BE2C (cell line): ENCODE measurements around the gene LMBRD2.

ENCODE experiments used
- DNase-seq: peaks from one replicate; pipeline ENCODE4 v3.0.0-alpha.2; 2020
- H3K27me3 ChIP-seq: fragments of 250-450 bp; sonication (Bioruptor Pico); 2 replicates; pipeline ENCODE4 v1.5.1; 2020; ENCODE audit warnings: mild to moderate bottlenecking
- H3K36me3 ChIP-seq: fragments of 250-450 bp; sonication (Bioruptor Pico); 2 replicates; pipeline ENCODE4 v1.5.1; 2020; ENCODE audit warnings: mild to moderate bottlenecking
- H3K4me1 ChIP-seq: fragments of 250-450 bp; sonication (Bioruptor Pico); 2 replicates; pipeline ENCODE4 v1.5.1; 2020
- H3K4me3 ChIP-seq: 2 replicates; pipeline ENCODE4 v1.5.1; 2011; ENCODE audit warnings: low read depth, low read length
- H3K9me3 ChIP-seq: fragments of 250-450 bp; sonication (Bioruptor Pico); 2 replicates; pipeline ENCODE4 v1.5.1; 2020
- TF ChIP-seq, protein P1 (sequence below): IDR thresholded peaks from 2 replicates; pipeline ENCODE4 v1.5.1; 2012; ENCODE audit warnings: mild to moderate bottlenecking, low read depth, low read length

Gene LMBRD2

DNA sequence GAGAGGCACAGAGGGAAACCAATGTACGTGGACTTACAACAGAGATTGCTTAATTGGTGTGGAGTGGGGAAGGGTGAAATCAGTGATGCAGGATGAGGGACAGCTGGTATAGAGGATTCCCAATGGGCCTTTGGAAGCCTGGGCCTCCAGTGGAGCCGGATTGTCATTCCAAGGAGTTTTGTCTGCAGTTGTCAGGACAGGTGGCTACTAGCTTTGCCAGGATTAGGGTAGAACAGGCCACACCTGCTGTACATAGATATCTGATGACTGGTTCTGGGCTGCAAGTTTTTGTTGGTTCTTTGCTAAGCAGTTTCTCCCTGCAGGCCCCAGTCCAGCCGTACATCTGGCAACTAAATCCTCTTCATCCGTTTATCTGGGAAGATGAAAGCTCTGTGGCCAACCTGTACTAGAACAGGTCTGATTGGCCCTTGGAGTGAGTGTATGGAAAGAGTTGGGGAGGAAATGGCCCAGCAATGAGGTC lies 4.5 kb upstream of the LMBRD2 start:
- TF ChIP-seq, protein P1, sequence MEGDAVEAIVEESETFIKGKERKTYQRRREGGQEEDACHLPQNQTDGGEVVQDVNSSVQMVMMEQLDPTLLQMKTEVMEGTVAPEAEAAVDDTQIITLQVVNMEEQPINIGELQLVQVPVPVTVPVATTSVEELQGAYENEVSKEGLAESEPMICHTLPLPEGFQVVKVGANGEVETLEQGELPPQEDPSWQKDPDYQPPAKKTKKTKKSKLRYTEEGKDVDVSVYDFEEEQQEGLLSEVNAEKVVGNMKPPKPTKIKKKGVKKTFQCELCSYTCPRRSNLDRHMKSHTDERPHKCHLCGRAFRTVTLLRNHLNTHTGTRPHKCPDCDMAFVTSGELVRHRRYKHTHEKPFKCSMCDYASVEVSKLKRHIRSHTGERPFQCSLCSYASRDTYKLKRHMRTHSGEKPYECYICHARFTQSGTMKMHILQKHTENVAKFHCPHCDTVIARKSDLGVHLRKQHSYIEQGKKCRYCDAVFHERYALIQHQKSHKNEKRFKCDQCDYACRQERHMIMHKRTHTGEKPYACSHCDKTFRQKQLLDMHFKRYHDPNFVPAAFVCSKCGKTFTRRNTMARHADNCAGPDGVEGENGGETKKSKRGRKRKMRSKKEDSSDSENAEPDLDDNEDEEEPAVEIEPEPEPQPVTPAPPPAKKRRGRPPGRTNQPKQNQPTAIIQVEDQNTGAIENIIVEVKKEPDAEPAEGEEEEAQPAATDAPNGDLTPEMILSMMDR, result no peak
- Histone ChIP-seq H3K9me3 (no peaks in the 10 kb centered on the region), H3K4me1 (peaks cover 38% of the 10 kb centered on the region), H3K4me3 (peak overlapping the region; percentile 96), H3K36me3 (peaks cover 70% of the 10 kb centered on the region), H3K27me3 (no peaks in the 10 kb centered on the region)
- DNase-seq, result peak; percentile 57

DNA sequence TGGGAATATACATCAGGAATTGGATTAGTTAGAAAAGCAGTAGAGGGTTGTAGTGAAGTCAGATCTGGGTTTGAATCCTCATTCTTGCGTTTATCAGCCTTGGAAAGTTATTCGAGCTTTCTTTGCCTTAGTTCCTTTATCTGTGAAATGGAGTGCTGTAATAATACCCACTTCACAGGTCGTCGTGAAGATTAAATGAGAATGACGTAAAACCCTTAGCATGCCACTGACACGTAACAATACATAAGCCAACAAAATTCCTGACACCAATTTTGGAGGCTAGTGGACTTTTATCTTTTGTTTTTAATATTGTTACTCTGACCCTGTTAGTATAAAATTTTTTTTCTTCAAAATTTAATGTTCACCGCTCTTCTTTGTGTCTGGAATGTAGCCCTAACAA lies 3.6 kb upstream of the LMBRD2 start:
- no peak for DNase-seq
- Histone ChIP-seq H3K9me3 (no peaks in the 10 kb centered on the region), H3K27me3 (no peaks in the 10 kb centered on the region), H3K36me3 (peaks cover 63% of the 10 kb centered on the region), H3K4me1 (peaks cover 32% of the 10 kb centered on the region), H3K4me3 (peak overlapping the region; percentile 96)
- TF ChIP-seq, protein P1, result no peak

DNA sequence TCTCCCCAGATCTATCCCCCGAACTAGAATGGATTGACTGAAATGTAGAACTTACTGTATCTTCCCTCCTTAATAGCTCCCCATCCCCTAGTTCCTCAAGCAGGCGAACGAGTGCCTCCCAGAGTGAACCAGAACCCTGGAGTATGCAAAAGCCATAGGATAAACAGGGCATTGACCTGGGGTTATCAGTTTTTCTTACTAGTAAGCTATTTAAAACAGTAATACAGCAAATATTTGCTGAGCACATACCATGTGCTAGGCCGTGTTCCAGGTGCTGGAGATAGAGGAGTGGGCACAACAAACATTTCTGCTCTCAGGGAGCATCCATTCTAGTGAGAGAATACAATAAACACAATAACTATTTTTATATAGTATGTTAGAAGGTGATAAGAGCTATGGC lies 2.0 kb upstream of the LMBRD2 start:
- H3K36me3 ChIP-seq, result peaks cover 48% of the 10 kb centered on the region
- peak overlapping the region; percentile 96 for H3K4me3 ChIP-seq
- TF ChIP-seq, protein P1, result no peak
- no peaks in the 10 kb centered on the region for H3K9me3 ChIP-seq
- H3K27me3 ChIP-seq, result no peaks in the 10 kb centered on the region
- peaks cover 17% of the 10 kb centered on the region for H3K4me1 ChIP-seq
- DNase-seq, result no peak

DNA sequence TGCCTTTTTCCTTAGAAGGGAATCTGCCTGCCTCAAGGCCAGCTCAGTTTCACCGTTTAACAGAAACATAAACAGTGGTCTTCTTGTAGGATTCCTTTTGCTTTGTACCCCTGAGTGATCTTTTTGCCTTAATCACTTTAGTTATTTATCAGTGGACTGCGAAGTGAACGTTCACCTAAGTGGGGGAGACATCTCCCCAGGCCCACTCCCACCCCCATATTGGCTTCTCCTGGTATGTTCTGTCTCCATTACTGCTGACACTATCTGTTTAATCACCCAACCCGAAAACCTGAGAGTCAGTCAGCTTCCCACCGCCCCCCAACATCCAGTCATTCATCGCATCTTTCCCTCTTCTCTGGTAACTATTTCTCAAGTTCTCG lies 1.6 kb upstream of the LMBRD2 start:
- H3K9me3 ChIP-seq, result no peaks in the 10 kb centered on the region
- peaks cover 16% of the 10 kb centered on the region for H3K4me1 ChIP-seq
- no peak for DNase-seq
- H3K36me3 ChIP-seq, result peaks cover 47% of the 10 kb centered on the region
- TF ChIP-seq, protein P1, result no peak
- H3K27me3 ChIP-seq, result no peaks in the 10 kb centered on the region
- H3K4me3 ChIP-seq, result peak overlapping the region; percentile 96

DNA sequence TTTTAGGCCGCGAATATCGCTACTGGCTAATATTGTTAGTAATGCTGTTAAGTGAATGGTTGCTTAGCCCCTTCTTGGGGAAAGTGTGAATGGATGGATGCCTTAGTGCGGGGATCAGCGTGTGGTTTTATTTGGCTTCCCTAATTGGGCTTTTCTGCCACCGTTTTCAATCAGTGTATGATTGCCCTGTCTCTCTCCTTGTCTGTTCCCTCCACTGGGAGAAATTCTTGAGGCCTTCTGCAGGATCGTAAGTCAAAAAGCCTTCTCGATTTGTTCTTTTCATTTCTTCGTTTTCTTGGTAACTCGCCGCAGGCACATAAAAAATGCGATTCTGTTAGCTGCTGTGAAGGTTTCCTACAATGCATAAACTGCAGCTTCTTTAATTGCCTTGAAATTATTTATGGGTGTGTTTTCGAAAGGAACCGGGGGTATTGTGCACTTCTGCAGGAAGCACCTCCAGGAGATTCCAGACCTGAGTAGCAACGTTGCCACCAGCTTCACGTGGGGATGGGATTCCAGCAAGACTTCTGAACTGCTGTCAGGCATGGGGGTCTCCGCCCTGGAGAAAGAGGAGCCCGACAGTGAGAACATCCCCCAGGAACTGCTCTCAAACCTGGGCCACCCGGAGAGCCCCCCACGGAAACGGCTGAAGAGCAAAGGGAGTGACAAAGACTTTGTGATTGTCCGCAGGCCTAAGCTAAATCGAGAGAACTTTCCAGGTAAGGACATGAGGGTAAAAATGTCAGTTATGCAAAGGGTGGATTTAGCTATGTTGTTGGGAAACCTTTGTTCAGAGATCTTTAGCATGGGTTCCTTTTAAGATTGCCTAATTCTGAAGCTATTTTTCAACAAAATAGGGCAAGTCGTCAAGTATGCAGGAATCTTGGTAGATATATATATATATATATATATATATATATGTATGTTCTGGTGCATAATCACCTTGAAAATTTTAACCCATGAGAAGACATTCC lies 924 bp upstream of the LMBRD2 start:
- peaks cover 47% of the 10 kb centered on the region for H3K36me3 ChIP-seq
- H3K9me3 ChIP-seq, result no peaks in the 10 kb centered on the region
- H3K4me3 ChIP-seq, result peak overlapping the region; percentile 96
- TF ChIP-seq, protein P1, result no peak
- H3K4me1 ChIP-seq, result peaks cover 13% of the 10 kb centered on the region
- DNase-seq, result no peak
- H3K27me3 ChIP-seq, result no peaks in the 10 kb centered on the region
